ENCODE data around the gene ARHGAP44. TPM values are rescaled to one million over a fixed set of nuclear protein-coding genes. Genes with fewer than 3 reads are reported as not detected.

The ARHGAP44 gene
- total RNA-seq, 1 donor from 2014 or later: 6.9 TPM

DNA sequence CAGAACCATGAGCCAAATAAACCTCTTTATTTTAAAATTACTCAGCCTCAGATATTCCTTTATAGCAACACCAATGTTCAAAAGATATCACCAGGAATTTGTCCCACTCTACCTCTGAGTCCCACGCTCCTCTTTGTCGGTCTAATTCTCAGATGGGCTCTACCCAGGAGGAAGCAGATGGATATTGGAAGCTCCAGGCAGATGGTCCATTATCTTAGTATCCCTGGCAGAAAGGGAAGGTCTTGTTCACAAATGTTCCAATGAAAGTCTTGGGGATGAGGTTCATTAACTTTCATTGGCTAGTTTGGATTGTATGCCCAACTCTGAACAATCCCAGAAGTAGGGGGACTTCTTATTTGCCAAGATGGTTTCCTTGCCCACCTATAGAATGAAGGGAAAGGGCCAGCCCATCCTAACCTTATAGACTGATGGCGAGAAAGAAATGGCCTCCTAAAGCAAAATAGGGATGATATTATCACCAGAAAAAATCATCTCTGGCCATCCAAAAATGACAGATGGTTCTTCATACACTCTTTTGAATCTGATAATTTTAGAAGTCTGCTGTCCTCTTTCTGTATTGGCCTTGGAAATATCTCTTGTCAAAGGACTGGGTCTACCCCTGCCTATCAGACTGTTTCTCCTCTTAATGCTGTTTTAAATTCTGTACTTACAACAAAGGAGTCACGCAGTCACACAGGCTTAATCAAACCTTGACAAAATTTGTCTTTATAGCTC, 249.8 kb downstream of the ARHGAP44 start:
- Mint-ChIP-seq H3K27me3 (peaks cover 10% of the 10 kb centered on the region), H3K4me1 (no peaks in the 10 kb centered on the region), H3K4me3 (no peak overlapping the region), H3K36me3 (ENCODE audit: low read depth) (no peaks in the 10 kb centered on the region), H3K27ac (no peak overlapping the region), H3K9me3 (peaks cover 10% of the 10 kb centered on the region)
- ChIA-PET POLR2A (no interaction called here), CTCF (interaction anchor here (0.9 kb wide), 1 partner anchor 9 kb away, joined by 3 read pairs; no protein-coding TSS in a partner anchor)
- TF ChIP-seq, protein P1, sequence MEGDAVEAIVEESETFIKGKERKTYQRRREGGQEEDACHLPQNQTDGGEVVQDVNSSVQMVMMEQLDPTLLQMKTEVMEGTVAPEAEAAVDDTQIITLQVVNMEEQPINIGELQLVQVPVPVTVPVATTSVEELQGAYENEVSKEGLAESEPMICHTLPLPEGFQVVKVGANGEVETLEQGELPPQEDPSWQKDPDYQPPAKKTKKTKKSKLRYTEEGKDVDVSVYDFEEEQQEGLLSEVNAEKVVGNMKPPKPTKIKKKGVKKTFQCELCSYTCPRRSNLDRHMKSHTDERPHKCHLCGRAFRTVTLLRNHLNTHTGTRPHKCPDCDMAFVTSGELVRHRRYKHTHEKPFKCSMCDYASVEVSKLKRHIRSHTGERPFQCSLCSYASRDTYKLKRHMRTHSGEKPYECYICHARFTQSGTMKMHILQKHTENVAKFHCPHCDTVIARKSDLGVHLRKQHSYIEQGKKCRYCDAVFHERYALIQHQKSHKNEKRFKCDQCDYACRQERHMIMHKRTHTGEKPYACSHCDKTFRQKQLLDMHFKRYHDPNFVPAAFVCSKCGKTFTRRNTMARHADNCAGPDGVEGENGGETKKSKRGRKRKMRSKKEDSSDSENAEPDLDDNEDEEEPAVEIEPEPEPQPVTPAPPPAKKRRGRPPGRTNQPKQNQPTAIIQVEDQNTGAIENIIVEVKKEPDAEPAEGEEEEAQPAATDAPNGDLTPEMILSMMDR (IDR thresholded peaks at IDR 0.05): no peak
- ATAC-seq (ENCODE audit: low read depth): no peak
- DNase-seq: no peak
- intact Hi-C loops (cut with micrococcal nuclease): no loop called here

Other genes with a start within 250 kb of the ARHGAP44 start
- 8.0 and 8.7 TPM in 2 replicates for gene MYOCD, start 123.6 kb upstream of the ARHGAP44 start, total RNA-seq
- gene ELAC2, start 228.5 kb downstream of the ARHGAP44 start, total RNA-seq: 90.3 and 90.6 TPM in 2 replicates